IMR-90 (cell line): ENCODE measurements around the gene GRPEL2.

ENCODE experiments used
- CTCF ChIP-seq: conservative IDR thresholded peaks from 2 replicates; pipeline ENCODE4 v1.5.1; 2012; ENCODE audit warnings: mild to moderate bottlenecking, low read depth, low read length, improper control_type of control experiment
- POLR2A ChIP-seq: IDR thresholded peaks from 2 replicates; pipeline ENCODE4 v1.6.1; 2012; ENCODE audit warnings: mild to moderate bottlenecking, low read depth, low read length

- peak; percentile 92 for TF ChIP-seq CTCF
- no peak for TF ChIP-seq POLR2A
Observed at GRCh38 chr5:149381986-149382338, 36.7 kb downstream of the GRPEL2 start.
